Uterus (tissue), 4 donors: ENCODE results near the gene BMPR1A. TPM values are rescaled to one million over a fixed set of nuclear protein-coding genes. Genes with fewer than 3 reads are reported as not detected.
A peak's percentile ranks its signal among the peaks of the same experiment; 100 is the strongest.

Experiments used
- DNase-seq, 2 donors: peaks; one replicate each; pipeline ENCODE4 v3.0.0-alpha.2; 2019 to 2020
- H3K27ac ChIP-seq, 2 donors: fragments of 200-600 bp; sonication (generic); 1 replicate in 1 of 2; 2 replicates in 1 of 2; pipeline ENCODE4 v1.5.1; 2016 to 2018
- H3K27me3 ChIP-seq, 2 donors: fragments of 200-600 bp; sonication (generic); one replicate each; pipeline ENCODE4 v1.5.1; 2018 to 2019; ENCODE audit warnings: control low read depth in 1 of 2
- H3K36me3 ChIP-seq, 2 donors: fragments of 200-600 bp; sonication (generic); one replicate each; pipeline ENCODE4 v1.5.1; 2019; ENCODE audit warnings: control low read depth in 1 of 2
- H3K4me1 ChIP-seq, 2 donors: fragments of 200-600 bp; sonication (generic); one replicate each; pipeline ENCODE4 v1.5.1; 2018 to 2019; ENCODE audit warnings: control low read depth in 1 of 2
- H3K4me3 ChIP-seq, 2 donors: fragments of 200-600 bp; sonication (generic); 1 replicate in 1 of 2; 2 replicates in 1 of 2; pipeline ENCODE4 v1.5.1; 2018 to 2019; ENCODE audit warnings: mild to moderate bottlenecking in 1 of 2
- H3K9me3 ChIP-seq, 2 donors: fragments of 200-600 bp; sonication (generic); one replicate each; pipeline ENCODE4 v1.5.1; 2019; ENCODE audit warnings: control low read depth in 1 of 2
- POLR2A ChIP-seq, 2 donors: fragments of 450-650 bp; IDR thresholded peaks; one replicate each; pipeline ENCODE4 v1.6.1; 2016; ENCODE audit warnings: antibody characterized with exemption in 2 of 2, mild to moderate bottlenecking in 1 of 2, moderate library complexity in 1 of 2
- intact Hi-C: fragments of 100-400 bp; cut with DNase I; formaldehyde crosslinking; loops from one replicate; pipeline ENCODE4 v1.15.1; 2023; ENCODE audit warnings: low total_unique reads
- total RNA-seq, 4 donors: library from RNA; depleted of rRNA in 3 of 4; stranded (reverse); fragments of >200 nt in 3 of 4; gene quantifications; one replicate each; pipeline versions ENCODE4 v1.1.0 to v1.2.4, GENCODE V29; 2014 to 2023
- TF ChIP-seq, protein P1 (sequence below), 4 experiments: fragments of 200-600 bp in 2 of 4; fragments of 450-650 bp in 2 of 4; sonication (generic) in 2 of 4; IDR thresholded peaks; one replicate each; pipeline ENCODE4 v1.5.1; 2016 to 2019; ENCODE audit warnings: antibody characterized with exemption in 4 of 4, mild to moderate bottlenecking in 2 of 4, moderate library complexity in 1 of 4
- donor health status: DM: yes; HTN: yes; CAD: no.

Gene BMPR1A
- total RNA-seq, 4 donors from 2014 or later, result 27.4 to 175 (median 69.2) TPM

DNA sequence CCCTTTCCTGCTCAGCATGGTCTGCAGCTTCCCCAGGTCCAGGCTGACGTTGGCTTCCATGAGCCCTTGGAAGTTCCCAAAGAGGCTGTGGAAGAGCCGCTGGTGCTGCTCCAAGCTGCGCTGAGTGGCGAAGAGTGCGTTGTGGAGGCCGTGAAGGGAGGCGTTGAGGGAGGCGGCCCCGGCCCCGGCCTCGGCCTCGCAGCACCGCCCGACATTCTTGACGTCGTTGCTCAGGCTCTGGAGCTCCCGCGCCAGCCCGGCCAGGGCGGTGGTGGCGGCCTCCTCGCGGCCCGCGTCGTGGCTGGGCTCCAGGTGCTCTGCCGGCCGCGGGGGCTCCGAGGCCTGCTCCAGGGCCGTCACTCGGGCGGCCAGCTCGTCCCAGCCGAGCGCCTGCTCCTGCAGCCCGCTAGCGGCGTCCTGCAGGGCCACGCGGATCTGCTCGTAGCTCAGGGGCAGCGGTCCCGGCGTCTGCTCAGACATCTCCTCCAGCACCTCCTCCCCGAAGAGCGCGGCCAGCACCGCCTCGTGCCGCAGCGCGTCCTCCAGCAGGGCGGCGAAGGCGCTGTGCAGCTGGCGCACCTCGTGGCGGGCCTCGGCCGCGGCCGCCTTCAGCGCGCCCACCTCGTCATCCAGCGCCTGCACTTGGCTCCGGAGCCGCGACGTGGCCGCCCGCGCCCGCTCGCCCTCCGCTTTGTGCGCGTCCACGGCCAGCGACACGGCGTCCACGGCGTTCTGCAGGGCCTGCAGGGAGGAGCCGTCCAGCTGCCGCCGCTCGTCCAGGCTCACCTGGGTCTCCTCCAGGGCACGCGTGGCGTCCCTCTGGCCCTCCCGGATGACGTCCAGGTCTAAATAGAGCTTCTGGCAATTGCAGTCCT lies 186.3 kb downstream of the BMPR1A start:
- intact Hi-C loops, result no loop called here
- Histone ChIP-seq H3K4me1 (peaks cover 0 to 4% of the 10 kb centered on the region in 2 donors), H3K4me3 (no peak overlapping the region), H3K27ac (no peak overlapping the region), H3K36me3 (no peaks in the 10 kb centered on the region), H3K27me3 (no peaks in the 10 kb centered on the region), H3K9me3 (no peaks in the 10 kb centered on the region)
- TF ChIP-seq, protein P1, sequence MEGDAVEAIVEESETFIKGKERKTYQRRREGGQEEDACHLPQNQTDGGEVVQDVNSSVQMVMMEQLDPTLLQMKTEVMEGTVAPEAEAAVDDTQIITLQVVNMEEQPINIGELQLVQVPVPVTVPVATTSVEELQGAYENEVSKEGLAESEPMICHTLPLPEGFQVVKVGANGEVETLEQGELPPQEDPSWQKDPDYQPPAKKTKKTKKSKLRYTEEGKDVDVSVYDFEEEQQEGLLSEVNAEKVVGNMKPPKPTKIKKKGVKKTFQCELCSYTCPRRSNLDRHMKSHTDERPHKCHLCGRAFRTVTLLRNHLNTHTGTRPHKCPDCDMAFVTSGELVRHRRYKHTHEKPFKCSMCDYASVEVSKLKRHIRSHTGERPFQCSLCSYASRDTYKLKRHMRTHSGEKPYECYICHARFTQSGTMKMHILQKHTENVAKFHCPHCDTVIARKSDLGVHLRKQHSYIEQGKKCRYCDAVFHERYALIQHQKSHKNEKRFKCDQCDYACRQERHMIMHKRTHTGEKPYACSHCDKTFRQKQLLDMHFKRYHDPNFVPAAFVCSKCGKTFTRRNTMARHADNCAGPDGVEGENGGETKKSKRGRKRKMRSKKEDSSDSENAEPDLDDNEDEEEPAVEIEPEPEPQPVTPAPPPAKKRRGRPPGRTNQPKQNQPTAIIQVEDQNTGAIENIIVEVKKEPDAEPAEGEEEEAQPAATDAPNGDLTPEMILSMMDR (IDR thresholded peaks at IDR 0.05), result no peak
- TF ChIP-seq POLR2A (IDR thresholded peaks at IDR 0.05), result no peak
- no peak for DNase-seq

DNA sequence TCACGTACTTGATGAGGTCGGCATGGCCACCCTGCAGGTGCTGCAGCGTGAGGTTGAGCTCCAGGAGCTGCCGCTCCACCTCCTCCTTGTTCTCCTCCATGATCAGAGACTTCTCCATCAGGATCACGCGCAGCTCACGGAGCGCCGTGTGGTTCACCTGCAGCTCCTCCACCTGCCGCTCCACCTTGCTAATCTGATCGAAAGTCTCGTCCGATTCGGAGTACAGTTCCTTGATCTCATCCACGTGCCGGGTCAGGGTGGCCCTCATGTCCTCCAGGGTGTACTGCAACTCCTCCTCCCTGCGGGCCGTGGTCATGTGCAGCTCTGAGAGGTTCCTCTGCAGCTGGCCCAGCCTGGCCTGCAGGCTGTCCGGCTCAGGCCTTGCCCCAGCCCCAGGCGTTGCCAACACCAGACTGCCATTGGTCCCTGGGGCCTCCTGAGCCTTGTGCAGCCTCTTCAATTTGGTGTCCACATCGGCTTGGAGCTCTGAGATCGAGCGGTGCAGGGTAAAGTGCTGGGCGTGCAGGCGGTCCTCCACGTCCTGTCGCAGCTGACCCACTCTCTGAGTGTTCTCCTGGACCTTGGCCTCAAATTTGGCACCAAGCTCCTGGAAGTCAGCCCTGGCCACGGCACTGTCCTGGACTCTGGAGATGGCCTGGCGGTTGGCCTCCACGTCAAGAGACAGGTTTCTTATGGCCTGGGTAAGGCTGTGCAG lies 187.1 kb downstream of the BMPR1A start:
- no peak for TF ChIP-seq POLR2A (IDR thresholded peaks at IDR 0.05)
- TF ChIP-seq, protein P1 (IDR thresholded peaks at IDR 0.05), result no peak

DNA sequence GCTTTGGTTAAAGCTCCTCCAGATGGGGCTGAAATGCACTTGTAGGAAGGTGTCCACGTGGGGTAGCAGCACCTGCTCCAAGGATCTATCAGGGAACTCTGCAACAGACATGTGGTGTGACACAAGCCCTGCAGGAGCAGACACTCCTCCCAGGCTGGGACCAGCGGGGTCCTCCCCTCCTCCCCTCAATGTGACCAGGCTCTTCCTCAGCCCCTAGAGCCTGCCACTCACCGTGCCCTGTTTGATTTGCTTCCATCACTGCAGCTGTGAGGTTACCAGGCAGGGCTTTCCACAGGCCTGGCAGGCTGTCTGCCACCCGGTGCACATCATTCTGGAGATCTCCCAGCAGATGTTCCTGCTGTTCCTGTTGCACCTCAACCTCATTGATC lies 187.6 kb downstream of the BMPR1A start:
- no peaks in the 10 kb centered on the region for H3K9me3 ChIP-seq
- no peak overlapping the region for H3K27ac ChIP-seq

More for the DNA sequence above, 187.1 kb downstream of the BMPR1A start:
- Histone ChIP-seq H3K36me3 (no peaks in the 10 kb centered on the region), H3K27ac (no peak overlapping the region), H3K27me3 (no peaks in the 10 kb centered on the region), H3K9me3 (no peaks in the 10 kb centered on the region), H3K4me1 (peaks cover 0 to 4% of the 10 kb centered on the region in 2 donors), H3K4me3 (no peak overlapping the region)
- intact Hi-C loops, result no loop called here
- DNase-seq, result no peak

DNA sequence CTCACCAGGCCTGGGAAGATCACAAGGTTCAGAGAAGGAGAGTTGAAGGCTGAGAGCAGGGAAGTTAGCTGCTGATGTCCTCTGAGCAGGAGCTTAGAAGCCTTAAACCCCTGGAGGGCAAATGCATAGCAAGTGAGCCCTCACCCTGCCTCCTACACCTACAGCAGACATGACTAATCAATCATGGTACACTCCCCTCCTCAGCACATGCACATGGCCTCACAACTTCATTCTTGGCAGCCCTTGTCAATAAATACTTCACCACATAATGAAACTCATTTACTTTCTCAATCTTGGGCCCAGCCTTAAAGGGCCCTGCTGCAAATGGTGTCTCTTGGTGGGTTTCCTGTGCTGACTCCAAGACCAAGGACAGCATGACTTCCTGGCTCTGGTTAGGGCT lies 188.1 kb downstream of the BMPR1A start:
- DNase-seq, result peak in 1 of 2 donors; percentile 4
- Histone ChIP-seq H3K4me3 (no peak overlapping the region), H3K27ac (no peak overlapping the region), H3K27me3 (no peaks in the 10 kb centered on the region), H3K9me3 (no peaks in the 10 kb centered on the region), H3K36me3 (no peaks in the 10 kb centered on the region), H3K4me1 (peaks cover 0 to 4% of the 10 kb centered on the region in 2 donors)
- TF ChIP-seq, protein P1 (IDR thresholded peaks at IDR 0.05), result no peak
- TF ChIP-seq POLR2A (IDR thresholded peaks at IDR 0.05), result no peak
- intact Hi-C loops, result no loop called here

More for the DNA sequence above, 187.6 kb downstream of the BMPR1A start:
- TF ChIP-seq, protein P1 (IDR thresholded peaks at IDR 0.05), result no peak
- no peak for TF ChIP-seq POLR2A (IDR thresholded peaks at IDR 0.05)
- no peaks in the 10 kb centered on the region for H3K36me3 ChIP-seq
- H3K27me3 ChIP-seq, result no peaks in the 10 kb centered on the region
- peaks cover 0 to 4% of the 10 kb centered on the region in 2 donors for H3K4me1 ChIP-seq
- peak in 1 of 2 donors; percentile 2 for DNase-seq
- no peak overlapping the region for H3K4me3 ChIP-seq
- intact Hi-C loops, result no loop called here

DNA sequence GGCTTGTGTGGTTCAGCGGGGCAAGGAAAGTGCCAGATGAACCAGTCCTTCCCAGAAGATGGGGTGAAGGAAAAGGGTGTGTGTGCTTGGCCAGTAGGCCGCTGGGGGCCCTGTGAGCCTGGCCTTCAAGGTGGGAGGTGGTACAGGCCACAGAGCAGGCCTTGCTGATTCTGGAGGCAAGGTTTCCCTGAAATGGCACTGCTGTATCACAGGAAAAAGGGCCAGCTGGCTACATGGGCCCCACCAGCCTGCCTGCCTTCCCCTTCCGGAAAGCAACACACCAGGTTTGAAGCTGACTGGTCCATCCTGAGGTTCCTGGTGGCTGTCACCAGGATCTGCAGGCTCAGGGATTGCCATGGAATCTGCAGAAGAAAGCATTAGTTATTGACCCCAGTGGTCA lies 188.5 kb downstream of the BMPR1A start:
- no peak overlapping the region for H3K4me3 ChIP-seq
- H3K27me3 ChIP-seq, result no peaks in the 10 kb centered on the region
- DNase-seq, result peak in 1 of 2 donors; percentile 6
- peaks cover 0 to 4% of the 10 kb centered on the region in 2 donors for H3K4me1 ChIP-seq
- H3K27ac ChIP-seq, result peak overlapping the region in 1 of 2 donors; percentile 3
- H3K36me3 ChIP-seq, result no peaks in the 10 kb centered on the region
- H3K9me3 ChIP-seq, result no peaks in the 10 kb centered on the region
- intact Hi-C loops, result no loop called here
- TF ChIP-seq POLR2A (IDR thresholded peaks at IDR 0.05), result no peak
- TF ChIP-seq, protein P1 (IDR thresholded peaks at IDR 0.05), result no peak
